Muscle layer of colon (tissue), 2 donors: Measurements from ENCODE around the gene NECAP2.
"Not testable (repeated sequence)": the region's sequence is repeated elsewhere in the genome, so short reads cannot be mapped to it uniquely, and the experiment has no call there.

Experiments
- H3K27ac ChIP-seq: one replicate; pipeline ENCODE4 v1.7.0; 2013; ENCODE audit warnings: low read depth, mild to moderate bottlenecking, low read length, moderate library complexity
- H3K27me3 ChIP-seq, 2 donors: one replicate each; pipeline ENCODE4 v1.7.0; 2013; ENCODE audit warnings: low read length in 2 of 2, mild to moderate bottlenecking in 2 of 2; ENCODE audit not compliant: insufficient read depth in 2 of 2, control insufficient read depth in 1 of 2
- H3K36me3 ChIP-seq: one replicate; pipeline ENCODE4 v1.7.0; 2013; ENCODE audit warnings: mild to moderate bottlenecking, low read length; ENCODE audit not compliant: insufficient read depth
- H3K4me1 ChIP-seq: one replicate; pipeline ENCODE4 v1.7.0; 2013; ENCODE audit warnings: mild to moderate bottlenecking, low read length; ENCODE audit not compliant: insufficient read depth
- H3K4me3 ChIP-seq, 2 donors: one replicate each; pipeline ENCODE4 v1.7.0; 2013; ENCODE audit warnings: low read length in 2 of 2, low read depth in 1 of 2, mild to moderate bottlenecking in 1 of 2, moderate library complexity in 1 of 2
- H3K9ac ChIP-seq: one replicate; pipeline ENCODE4 v1.7.0; 2013; ENCODE audit warnings: low read length
- H3K9me3 ChIP-seq: one replicate; pipeline ENCODE4 v1.7.0; 2013; ENCODE audit warnings: mild to moderate bottlenecking, low read length
- donor health status: abdominal sarcoma.
- donor health status: Adenocarcinoma of cecum.

The NECAP2 gene

DNA sequence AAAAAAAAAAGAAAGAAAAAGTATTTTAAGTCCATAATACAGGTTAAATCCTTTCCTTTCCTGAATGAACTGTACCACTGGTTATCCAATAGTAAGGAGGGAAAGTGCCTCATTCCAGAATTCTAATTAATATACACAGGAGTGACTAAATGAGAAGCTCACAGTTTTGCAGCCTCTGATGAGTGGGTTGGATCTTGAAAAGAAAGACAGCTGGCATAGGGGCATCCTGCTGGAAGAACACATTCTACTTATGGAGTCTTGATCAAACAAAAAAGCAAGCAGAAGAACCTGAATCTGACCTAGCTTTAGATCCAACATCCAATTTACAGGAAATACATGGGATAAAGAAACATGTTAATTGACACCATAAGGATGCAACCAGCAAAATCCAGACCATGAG lies 46.5 kb downstream of the NECAP2 start:
- H3K9me3 ChIP-seq, H3K4me1 ChIP-seq, H3K4me3 ChIP-seq, H3K9ac ChIP-seq, H3K27ac ChIP-seq, H3K27me3 ChIP-seq: not testable (repeated sequence)
- peaks cover 27% of the 10 kb centered on the region for H3K36me3 ChIP-seq

DNA sequence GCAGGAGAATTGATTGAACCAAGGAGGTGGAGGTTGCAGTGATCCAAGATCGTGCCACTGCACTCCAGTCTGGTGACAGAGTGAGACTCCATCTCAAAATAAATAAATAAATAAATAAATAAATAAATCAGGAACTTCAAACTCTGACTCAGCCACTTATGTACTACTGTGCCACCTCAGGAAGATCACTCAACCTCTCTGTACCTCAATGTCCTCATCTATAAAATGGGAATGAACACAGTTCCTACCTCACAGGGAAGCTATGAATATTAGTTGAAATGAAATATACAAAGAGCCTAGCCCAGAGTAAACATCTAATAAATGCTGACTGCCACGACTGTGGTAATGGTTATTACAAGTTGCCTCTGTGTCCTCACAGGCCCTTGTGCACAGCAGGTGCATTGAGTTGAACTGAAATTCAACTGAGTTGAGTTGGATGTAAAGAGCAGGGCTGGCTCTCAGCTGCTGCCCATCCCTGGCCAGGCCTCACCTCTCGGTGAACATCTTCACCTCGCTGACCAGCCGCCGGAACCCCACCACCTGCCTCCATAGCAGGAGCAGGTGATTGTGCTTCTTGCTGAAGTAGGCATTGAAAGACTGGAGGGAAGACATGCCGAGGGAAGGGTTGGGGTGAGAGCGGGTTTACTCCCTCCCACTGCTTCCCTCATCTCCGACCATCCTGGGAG lies 48.8 kb downstream of the NECAP2 start:
- not testable (repeated sequence) for H3K27ac ChIP-seq, H3K27me3 ChIP-seq, H3K9ac ChIP-seq, H3K4me1 ChIP-seq, H3K4me3 ChIP-seq, H3K9me3 ChIP-seq
- peaks cover 24% of the 10 kb centered on the region for H3K36me3 ChIP-seq

DNA sequence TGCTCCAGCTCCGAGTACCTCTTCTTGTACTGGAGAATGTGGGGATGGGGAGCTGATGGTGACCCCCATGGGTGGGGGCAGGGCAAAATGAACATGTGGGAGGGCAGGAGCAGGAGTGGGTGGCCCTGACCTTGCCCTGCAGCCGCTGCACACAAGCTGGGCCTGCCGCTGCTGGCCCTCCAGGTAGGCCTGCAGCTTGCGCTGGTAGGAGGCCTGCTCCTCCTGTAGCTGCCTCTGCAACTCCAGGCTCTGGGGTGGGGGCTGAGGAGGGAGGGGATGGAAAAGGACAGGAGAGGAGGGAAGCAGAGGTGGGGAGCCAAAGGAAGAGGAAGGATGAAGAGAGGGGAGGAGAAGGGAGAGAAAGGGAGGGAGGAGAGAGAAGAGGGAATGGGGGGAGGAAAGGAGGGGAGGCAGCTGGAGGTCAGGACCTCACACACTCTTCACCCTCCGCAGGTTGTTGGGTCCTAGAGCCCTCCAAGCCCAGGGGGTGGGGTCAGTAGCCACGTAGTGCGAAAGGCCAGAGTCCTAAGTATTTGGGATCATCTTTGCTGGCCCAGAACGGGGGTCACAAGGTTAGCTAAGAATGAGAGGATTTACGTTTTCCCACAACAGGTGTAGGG lies 50.6 kb downstream of the NECAP2 start:
- Histone ChIP-seq H3K4me1 (no peaks in the 10 kb centered on the region), H3K4me3 (no peak overlapping the region), H3K27ac (no peak overlapping the region), H3K27me3 (no peaks in the 10 kb centered on the region), H3K9ac (no peak overlapping the region), H3K9me3 (no peaks in the 10 kb centered on the region), H3K36me3 (peaks cover 6% of the 10 kb centered on the region)

DNA sequence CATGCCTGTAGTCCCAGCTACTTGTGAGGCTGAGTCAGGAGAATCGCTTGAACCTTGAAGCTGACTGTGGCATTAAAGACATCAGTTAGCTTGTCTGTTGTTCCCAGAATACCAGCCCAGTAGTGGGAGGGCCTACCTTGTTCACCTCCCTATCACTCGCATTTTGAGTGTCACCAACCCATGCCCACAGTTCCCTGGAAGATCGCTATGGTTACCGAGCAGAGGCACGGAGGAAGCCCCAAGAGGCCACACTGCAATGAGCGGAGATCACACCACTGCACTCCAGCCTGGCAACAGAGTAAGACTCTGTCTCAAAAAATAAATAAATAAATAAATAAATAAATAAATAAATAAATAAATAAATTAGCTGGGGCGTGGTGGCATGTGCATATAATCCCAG lies 52.4 kb downstream of the NECAP2 start:
- not testable (repeated sequence) for H3K9me3 ChIP-seq, H3K27me3 ChIP-seq, H3K9ac ChIP-seq, H3K36me3 ChIP-seq, H3K27ac ChIP-seq, H3K4me3 ChIP-seq, H3K4me1 ChIP-seq

DNA sequence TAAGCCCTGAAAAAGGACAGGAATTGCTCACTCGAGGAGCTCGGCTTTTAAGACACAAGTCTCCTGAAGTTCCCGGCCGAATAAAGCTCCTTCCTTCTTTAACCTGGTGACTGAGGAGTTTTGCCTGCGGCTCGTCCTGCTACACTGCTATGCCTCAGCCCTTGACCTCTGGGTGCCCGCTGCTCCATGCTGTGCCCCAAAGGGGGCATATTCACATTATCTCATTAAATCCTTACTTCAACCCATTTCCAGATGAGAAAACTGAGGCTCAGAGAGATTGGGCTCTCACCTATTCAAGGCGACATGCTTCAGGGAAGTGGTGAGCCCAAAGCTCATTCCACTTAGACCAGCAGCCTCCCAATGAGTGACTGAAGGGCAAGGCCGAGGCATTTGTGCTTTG lies 53.2 kb downstream of the NECAP2 start:
- H3K36me3 ChIP-seq, H3K27ac ChIP-seq, H3K9me3 ChIP-seq, H3K4me3 ChIP-seq, H3K4me1 ChIP-seq, H3K9ac ChIP-seq, H3K27me3 ChIP-seq: not testable (repeated sequence)

GRCh38 chr1:16497474-16497904 lies 57.0 kb downstream of the NECAP2 start:
- not testable (repeated sequence) for H3K9me3 ChIP-seq, H3K27me3 ChIP-seq, H3K27ac ChIP-seq, H3K4me1 ChIP-seq, H3K4me3 ChIP-seq, H3K9ac ChIP-seq, H3K36me3 ChIP-seq

DNA sequence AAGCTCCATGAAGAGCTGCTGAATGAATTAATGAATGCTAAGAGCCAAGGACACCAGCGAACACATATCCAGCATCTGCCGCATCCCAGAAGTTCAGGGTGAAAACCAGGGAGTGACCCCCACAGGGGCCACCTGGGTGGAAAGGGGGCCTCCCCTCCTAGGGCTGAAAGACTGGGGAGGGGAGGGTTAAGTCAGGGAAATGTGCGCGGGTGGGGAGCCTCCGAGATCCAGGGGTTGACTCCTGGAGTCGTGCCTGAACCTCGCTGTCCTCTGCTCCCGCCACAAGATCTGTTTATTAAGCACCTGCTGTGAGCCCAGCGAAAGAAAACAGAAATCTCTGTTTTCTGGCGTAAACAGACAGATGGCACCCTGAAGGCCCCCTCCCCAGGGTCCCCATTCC lies 57.5 kb downstream of the NECAP2 start:
- H3K4me1 ChIP-seq, H3K9ac ChIP-seq, H3K9me3 ChIP-seq, H3K27me3 ChIP-seq, H3K36me3 ChIP-seq: not testable (repeated sequence)
- peak overlapping the region; percentile 42 for H3K27ac ChIP-seq
- H3K4me3 ChIP-seq, result peak overlapping the region in 1 of 2 donors; percentile 64

DNA sequence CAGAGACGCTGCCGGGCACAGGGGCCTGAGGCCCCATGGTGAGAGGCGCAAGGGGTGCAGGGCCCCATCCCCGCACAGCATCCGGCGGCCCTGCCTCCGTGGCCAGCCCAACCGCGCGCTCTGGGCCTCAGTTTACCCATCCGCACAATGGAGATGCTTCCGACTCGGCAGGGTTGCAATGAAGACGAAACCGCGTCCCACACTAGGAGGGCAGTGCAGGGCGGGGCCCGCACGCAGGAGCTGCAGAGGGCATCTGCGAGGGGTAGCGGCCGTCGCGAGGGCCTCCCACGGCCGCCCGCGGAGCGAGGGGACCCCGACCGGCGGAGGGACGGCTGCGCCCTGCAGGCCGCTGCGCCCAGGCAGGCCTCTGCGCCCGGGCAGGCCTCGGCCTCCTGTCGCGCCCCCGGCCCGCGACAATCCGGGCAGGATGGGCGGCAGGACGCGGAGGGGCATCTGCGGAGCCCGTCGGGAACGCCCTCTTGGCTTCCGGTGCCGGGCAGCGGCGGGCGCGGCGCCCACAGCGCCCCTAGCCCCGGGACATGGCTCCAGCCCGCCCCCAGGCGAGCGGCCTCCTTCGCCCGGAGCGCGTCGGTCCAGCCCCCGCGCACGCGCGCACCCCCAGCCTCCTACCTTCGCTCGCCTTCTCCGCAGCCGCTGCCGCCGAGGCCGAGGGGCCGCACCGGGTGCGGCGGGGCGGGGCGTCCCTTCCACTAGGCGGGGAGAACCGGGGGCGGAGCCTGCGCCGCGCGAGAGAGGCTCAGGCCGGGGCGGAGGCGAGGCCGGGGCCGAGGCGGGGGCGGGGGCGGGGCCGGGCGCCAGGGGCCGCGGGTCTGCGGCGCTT lies 58.3 kb downstream of the NECAP2 start:
- Histone ChIP-seq H3K27me3 (no peaks in the 10 kb centered on the region), H3K4me3 (peak overlapping the region; percentile 80 to 95), H3K9ac (no peak overlapping the region), H3K9me3 (no peaks in the 10 kb centered on the region), H3K27ac (peak overlapping the region; percentile 93), H3K36me3 (no peaks in the 10 kb centered on the region), H3K4me1 (peaks cover 2% of the 10 kb centered on the region)

- not testable (repeated sequence) for H3K36me3 ChIP-seq, H3K27me3 ChIP-seq, H3K4me3 ChIP-seq, H3K9ac ChIP-seq, H3K27ac ChIP-seq, H3K9me3 ChIP-seq, H3K4me1 ChIP-seq
Observed at GRCh38 chr1:16500466-16500865, 59.9 kb downstream of the NECAP2 start.

DNA sequence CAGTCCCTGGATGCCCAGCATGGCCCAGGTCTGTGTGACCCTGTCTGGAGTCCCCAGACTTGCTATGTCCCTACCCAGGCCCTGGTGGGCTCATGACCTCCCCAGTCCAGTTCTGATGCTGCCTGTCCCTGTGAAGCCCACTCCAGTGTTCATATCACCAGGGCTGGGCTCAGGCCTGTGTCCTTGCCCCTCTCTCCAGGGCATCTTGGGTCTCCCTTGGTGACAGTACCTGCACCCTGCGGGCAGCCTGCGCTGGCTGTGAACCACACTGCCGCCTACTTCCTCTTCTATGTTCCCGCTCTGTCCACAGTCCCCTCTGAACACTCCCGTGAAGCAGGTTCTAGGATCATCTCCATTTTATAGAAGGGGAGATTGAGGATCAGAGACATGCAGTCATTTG lies 60.5 kb downstream of the NECAP2 start:
- H3K9ac ChIP-seq, H3K27ac ChIP-seq: not testable (repeated sequence)

DNA sequence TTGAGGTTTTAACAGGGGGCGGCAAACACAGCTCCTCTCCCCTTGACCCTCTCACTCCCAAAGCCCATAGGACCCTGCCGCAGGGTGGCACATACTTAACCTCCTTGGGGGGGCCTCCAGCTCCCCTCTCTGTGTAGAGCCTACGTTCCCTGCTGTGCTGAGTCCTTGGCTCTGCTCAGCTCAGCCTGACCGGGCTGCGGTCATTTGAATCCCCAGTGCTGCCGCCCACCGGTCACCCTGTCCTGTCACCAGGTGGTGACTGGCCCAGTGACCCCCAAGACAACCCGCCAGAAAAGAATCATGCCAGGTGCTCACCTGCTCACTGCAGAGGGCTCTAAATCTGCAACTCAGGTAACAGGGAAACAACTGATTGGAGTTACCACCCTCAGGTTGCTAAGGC lies 60.9 kb downstream of the NECAP2 start:
- H3K9me3 ChIP-seq, H3K4me1 ChIP-seq, H3K36me3 ChIP-seq, H3K4me3 ChIP-seq, H3K27me3 ChIP-seq, H3K9ac ChIP-seq, H3K27ac ChIP-seq: not testable (repeated sequence)

More for the DNA sequence above, 60.5 kb downstream of the NECAP2 start:
- not testable (repeated sequence) for H3K27me3 ChIP-seq, H3K4me1 ChIP-seq, H3K9me3 ChIP-seq, H3K36me3 ChIP-seq, H3K4me3 ChIP-seq
